Kidney (tissue), 14 donors: ENCODE measurements around the gene ERICH2. TPM values are rescaled to one million over a fixed set of nuclear protein-coding genes. Genes with fewer than 3 reads are reported as not detected.

ENCODE experiments used
- DNase-seq, 5 donors: peaks; one replicate each; pipeline ENCODE4 v3.0.0-alpha.2; 2013 to 2020
- FAIRE-seq: peaks from 2 replicates; lab custom pipeline; 2012; peaks lifted over from hg19 to GRCh38; lab: Jason Lieb, UNC
- H3K27ac ChIP-seq, 2 donors: one replicate each; pipeline ENCODE4 v1.7.0; 2013; ENCODE audit warnings: low read depth in 2 of 2, low read length in 2 of 2, inconsistent platforms in 1 of 2
- H3K27me3 ChIP-seq: one replicate; pipeline ENCODE4 v1.7.1; 2013; ENCODE audit warnings: low read length, inconsistent platforms; ENCODE audit not compliant: control insufficient read depth, insufficient read depth
- H3K36me3 ChIP-seq, 3 donors: one replicate each; pipeline versions ENCODE4 v1.7.0 to v1.7.1; 2013; ENCODE audit warnings: low read length in 3 of 3, control low read depth in 1 of 3, inconsistent platforms in 1 of 3; ENCODE audit not compliant: insufficient read depth in 3 of 3, control insufficient read depth in 2 of 3
- H3K4me1 ChIP-seq, 3 donors: one replicate each; pipeline versions ENCODE4 v1.7.0 to v1.7.1; 2013; ENCODE audit warnings: low read length in 3 of 3, inconsistent platforms in 1 of 3, low read depth in 1 of 3; ENCODE audit not compliant: control insufficient read depth in 2 of 3, insufficient read depth in 2 of 3
- H3K4me3 ChIP-seq, 3 donors: one replicate each; pipeline versions ENCODE4 v1.7.0 to v1.8.1; 2013; ENCODE audit warnings: low read length in 3 of 3, control low read depth in 1 of 3, inconsistent platforms in 1 of 3
- H3K9ac ChIP-seq, 3 donors: one replicate each; pipeline versions ENCODE4 v1.7.0 to v1.7.1; 2013; ENCODE audit warnings: low read length in 3 of 3, control low read depth in 1 of 3, inconsistent platforms in 1 of 3
- H3K9me3 ChIP-seq, 3 donors: one replicate each; pipeline versions ENCODE4 v1.7.0 to v1.7.1; 2013; ENCODE audit warnings: low read length in 3 of 3, control low read depth in 1 of 3, inconsistent platforms in 1 of 3; ENCODE audit not compliant: control insufficient read depth in 2 of 3, insufficient read depth in 1 of 3
- intact Hi-C: fragments of 100-400 bp; cut with DNase I; formaldehyde crosslinking; loops from one replicate; pipeline ENCODE4 v1.11.1; 2022
- polyA plus RNA-seq: library from polyadenylated mRNA; stranded (reverse); fragments of 350-450 nt; fragmentation: Illumina TruSeq; extraction: RNeasy Lipid Tissue Mini Kit (QIAGEN cat#74804); gene quantifications from one replicate; pipeline ENCODE4 v1.2.3, GENCODE V29; 2014; ENCODE audit warnings: low read depth, low replicate concordance; ENCODE audit not compliant: insufficient read depth
- total RNA-seq: library from RNA; stranded (reverse); fragmentation: NEBNext Ultra II Directional; extraction: Animal tissue kit (Norgen Biotek cat#: 25700); gene quantifications from one replicate; pipeline ENCODE4 v1.2.1, GENCODE V29; 2021
- TF ChIP-seq, protein P1 (sequence below): IDR thresholded peaks from 3 replicates; pipeline ENCODE4 v1.5.1; 2012; ENCODE audit warnings: mild to moderate bottlenecking, moderate library complexity, borderline replicate concordance; ENCODE audit not compliant: insufficient read depth; ENCODE audit errors: extremely low read depth
- donor health status: control.
- donor health status: control.
- donor health status: control.
- donor health status: control.
- donor health status: control.
- donor health status: DM: yes; HTN: yes; CAD: no.
- donor health status: Normal renal cell carcinoma (clear cell type).

ERICH2 gene
- total and polyA plus RNA-seq, 2 donors from 2014 or later = 0.91 to 4.0 TPM

DNA sequence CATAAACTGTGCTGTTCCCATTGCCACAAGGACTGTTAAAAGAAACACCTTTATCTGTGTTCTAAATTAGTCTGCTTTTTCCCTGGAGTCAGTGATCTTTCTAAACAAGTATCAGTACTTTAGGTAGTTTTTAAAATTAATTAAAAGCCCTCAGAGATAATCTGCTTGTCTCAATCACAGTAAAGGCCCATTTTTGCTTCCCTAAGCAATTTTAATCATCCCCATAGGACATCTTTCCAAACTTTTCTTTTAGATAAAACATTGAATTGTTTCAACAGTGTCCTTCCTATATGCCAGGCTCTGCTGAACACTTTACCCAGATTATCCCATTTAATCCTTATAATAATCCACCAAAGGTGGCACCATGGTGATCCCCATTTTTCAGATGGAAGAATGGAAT, 3.9 kb downstream of the ERICH2 start:
- H3K4me1 ChIP-seq = peaks cover 0 to 3% (median 0%) of the 10 kb centered on the region in 3 donors
- TF ChIP-seq, protein P1, sequence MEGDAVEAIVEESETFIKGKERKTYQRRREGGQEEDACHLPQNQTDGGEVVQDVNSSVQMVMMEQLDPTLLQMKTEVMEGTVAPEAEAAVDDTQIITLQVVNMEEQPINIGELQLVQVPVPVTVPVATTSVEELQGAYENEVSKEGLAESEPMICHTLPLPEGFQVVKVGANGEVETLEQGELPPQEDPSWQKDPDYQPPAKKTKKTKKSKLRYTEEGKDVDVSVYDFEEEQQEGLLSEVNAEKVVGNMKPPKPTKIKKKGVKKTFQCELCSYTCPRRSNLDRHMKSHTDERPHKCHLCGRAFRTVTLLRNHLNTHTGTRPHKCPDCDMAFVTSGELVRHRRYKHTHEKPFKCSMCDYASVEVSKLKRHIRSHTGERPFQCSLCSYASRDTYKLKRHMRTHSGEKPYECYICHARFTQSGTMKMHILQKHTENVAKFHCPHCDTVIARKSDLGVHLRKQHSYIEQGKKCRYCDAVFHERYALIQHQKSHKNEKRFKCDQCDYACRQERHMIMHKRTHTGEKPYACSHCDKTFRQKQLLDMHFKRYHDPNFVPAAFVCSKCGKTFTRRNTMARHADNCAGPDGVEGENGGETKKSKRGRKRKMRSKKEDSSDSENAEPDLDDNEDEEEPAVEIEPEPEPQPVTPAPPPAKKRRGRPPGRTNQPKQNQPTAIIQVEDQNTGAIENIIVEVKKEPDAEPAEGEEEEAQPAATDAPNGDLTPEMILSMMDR = no peak
- H3K9ac ChIP-seq = no peak overlapping the region
- peaks cover 2% of the 10 kb centered on the region for H3K27me3 ChIP-seq
- H3K4me3 ChIP-seq = no peak overlapping the region
- intact Hi-C loops = no loop called here
- FAIRE-seq = no peak
- DNase-seq = no peak
- no peaks in the 10 kb centered on the region for H3K9me3 ChIP-seq
- H3K27ac ChIP-seq = no peak overlapping the region
- no peaks in the 10 kb centered on the region for H3K36me3 ChIP-seq

DNA sequence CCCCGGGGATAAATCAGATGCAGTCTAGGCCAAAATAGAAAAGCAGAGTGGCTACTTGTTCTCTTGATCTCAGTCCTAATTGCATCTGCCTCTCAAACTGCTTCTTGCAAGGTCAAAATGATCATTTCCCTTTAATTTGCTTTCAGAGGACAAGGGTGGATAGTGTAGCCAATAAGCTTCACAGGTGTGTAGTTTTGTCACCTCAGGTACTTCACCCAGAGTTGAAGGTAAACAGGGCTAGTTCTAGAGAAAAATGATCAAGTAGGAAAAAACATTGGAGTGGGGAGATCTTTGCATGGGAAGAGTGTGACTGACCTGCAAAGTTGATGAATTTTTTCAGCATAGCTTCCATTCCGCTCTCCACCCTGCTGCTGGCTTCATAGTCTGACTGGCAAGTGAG, 8.7 kb downstream of the ERICH2 start:
- Histone ChIP-seq H3K4me1 (no peaks in the 10 kb centered on the region), H3K36me3 (no peaks in the 10 kb centered on the region), H3K4me3 (no peak overlapping the region), H3K27ac (no peak overlapping the region), H3K9me3 (no peaks in the 10 kb centered on the region), H3K27me3 (no peaks in the 10 kb centered on the region), H3K9ac (no peak overlapping the region)
- intact Hi-C loops = no loop called here
- TF ChIP-seq, protein P1 = no peak
- FAIRE-seq = no peak
- DNase-seq = no peak

DNA sequence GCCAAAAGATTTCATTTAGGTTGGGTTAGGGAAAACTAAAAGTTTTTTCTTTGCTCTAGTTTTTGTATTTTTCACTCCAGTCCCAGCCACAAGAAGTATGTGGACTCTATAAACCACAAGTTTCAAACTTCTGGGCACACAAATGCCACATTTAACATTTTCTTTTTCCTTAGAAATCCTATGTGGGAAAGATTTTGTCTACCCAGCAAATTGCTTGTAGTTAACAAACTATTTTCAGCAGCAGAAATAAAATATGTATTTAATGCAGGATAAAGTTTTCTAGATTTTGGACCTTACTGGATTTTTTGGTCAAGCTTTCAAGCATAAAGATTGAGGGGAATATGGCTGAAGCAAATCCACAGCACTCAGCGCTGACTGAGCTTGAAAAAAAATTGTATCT, 9.1 kb downstream of the ERICH2 start:
- Histone ChIP-seq H3K36me3 (no peaks in the 10 kb centered on the region), H3K27me3 (no peaks in the 10 kb centered on the region), H3K4me1 (no peaks in the 10 kb centered on the region), H3K4me3 (no peak overlapping the region), H3K9me3 (no peaks in the 10 kb centered on the region), H3K9ac (no peak overlapping the region), H3K27ac (no peak overlapping the region)
- FAIRE-seq = no peak
- TF ChIP-seq, protein P1 = no peak
- DNase-seq = no peak
- intact Hi-C loops = no loop called here

DNA sequence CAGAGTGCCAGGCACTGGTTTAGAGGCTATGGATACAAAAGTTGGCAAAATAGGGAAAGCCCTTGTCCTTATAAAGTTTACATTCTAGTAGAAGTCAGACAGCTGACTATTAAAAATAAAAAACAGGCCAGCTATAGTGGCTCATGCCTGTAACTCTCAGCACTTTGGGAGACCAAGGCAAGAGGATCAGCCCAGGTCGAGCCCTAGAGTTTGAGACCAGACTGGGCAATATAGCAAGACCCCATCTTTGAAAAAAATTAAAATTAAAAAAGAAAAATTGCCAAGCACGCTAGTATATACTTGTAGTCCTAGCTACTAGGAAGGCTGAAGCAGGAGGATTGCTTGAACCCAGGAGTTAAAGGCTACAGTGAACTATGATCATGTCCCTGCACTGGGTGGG, 12.5 kb downstream of the ERICH2 start:
- Histone ChIP-seq H3K27ac (no peak overlapping the region), H3K9me3 (no peaks in the 10 kb centered on the region), H3K4me1 (no peaks in the 10 kb centered on the region), H3K9ac (no peak overlapping the region), H3K36me3 (no peaks in the 10 kb centered on the region), H3K27me3 (no peaks in the 10 kb centered on the region), H3K4me3 (no peak overlapping the region)
- DNase-seq (no peak), FAIRE-seq (no peak)
- intact Hi-C loops = no loop called here
- TF ChIP-seq, protein P1 = no peak
